SK-N-SH (cell line): ENCODE measurements around the gene NT5C1B. TPM values are rescaled to one million over a fixed set of nuclear protein-coding genes. Genes with fewer than 3 reads are reported as not detected.

Source experiments
- CTCF ChIA-PET: fragments of 300-600, 350-600 bp; formaldehyde crosslinking; extraction: SDS; loops from one replicate; lab custom pipeline; 2021; lab: Yijun Ruan, JAX
- POLR2A ChIA-PET: fragments of 350-600 bp; sonication (Branson Sonifier 250); formaldehyde crosslinking; extraction: SDS; loops from one replicate; lab custom pipeline; 2020; ENCODE audit warnings: antibody characterized with exemption, inconsistent platforms; lab: Yijun Ruan, JAX
- DNase-seq: peaks from one replicate; pipeline ENCODE4 v3.0.0; 2012
- H2AFZ ChIP-seq: fragments of 200-600 bp; sonication (generic); 2 replicates; pipeline ENCODE4 v1.8.1; 2016; ENCODE audit warnings: antibody characterized with exemption, mild to moderate bottlenecking, low read depth
- H3F3A ChIP-seq: fragments of 200-600 bp; sonication (generic); replicated peaks from 2 replicates; pipeline ENCODE3; 2016; ENCODE audit warnings: antibody characterized with exemption, mild to moderate bottlenecking; ENCODE audit not compliant: insufficient read depth
- H3K27ac ChIP-seq, 2 experiments: fragments of 200-500 bp in 1 of 2; fragments of 200-600 bp in 1 of 2; sonication (Bioruptor generic) in 1 of 2; sonication (generic), shearing (Covaris generic) in 1 of 2; 2 replicates each; pipeline versions ENCODE4 v1.5.1 to v1.6.1; 2014 to 2016; ENCODE audit warnings: low read depth in 2 of 2, inconsistent platforms in 1 of 2, low read length in 1 of 2, mild to moderate bottlenecking in 1 of 2, mixed read lengths in 1 of 2
- H3K27me3 ChIP-seq: fragments of 200-600 bp; sonication (generic), shearing (Covaris generic); 2 replicates; pipeline ENCODE4 v1.6.1; 2016; ENCODE audit warnings: mixed run types; ENCODE audit not compliant: insufficient read depth
- H3K36me3 ChIP-seq, 2 experiments: fragments of 200-500 bp in 1 of 2; fragments of 200-600 bp in 1 of 2; sonication (Bioruptor generic) in 1 of 2; sonication (generic) in 1 of 2; replicated peaks in 1 of 2; 2 replicates each; pipeline versions ENCODE3 to v1.5.1; 2014 to 2016; ENCODE audit warnings: low read length in 1 of 2, mild to moderate bottlenecking in 1 of 2; ENCODE audit not compliant: insufficient read depth in 2 of 2, control insufficient read depth in 1 of 2
- H3K4me1 ChIP-seq, 2 experiments: fragments of 200-500 bp in 1 of 2; fragments of 200-600 bp in 1 of 2; sonication (Bioruptor generic) in 1 of 2; sonication (generic), shearing (Covaris generic) in 1 of 2; 2 replicates each; pipeline versions ENCODE4 v1.5.1 to v1.6.1; 2014 to 2016; ENCODE audit warnings: low read depth in 1 of 2, low read length in 1 of 2, mixed run types in 1 of 2; ENCODE audit not compliant: insufficient read depth in 2 of 2, control insufficient read depth in 1 of 2
- H3K4me2 ChIP-seq: fragments of 200-600 bp; sonication (generic), shearing (Covaris generic); 2 replicates; pipeline ENCODE4 v1.6.1; 2017; ENCODE audit warnings: mixed run types
- H3K4me3 ChIP-seq, 2 experiments: fragments of 200-500 bp in 1 of 2; fragments of 200-600 bp in 1 of 2; sonication (Bioruptor generic) in 1 of 2; sonication (generic), shearing (Covaris generic) in 1 of 2; 2 replicates each; pipeline versions ENCODE4 v1.5.1 to v1.8.1; 2014 to 2016; ENCODE audit warnings: low read depth in 2 of 2, inconsistent platforms in 1 of 2, low read length in 1 of 2, mild to moderate bottlenecking in 1 of 2, mixed read lengths in 1 of 2, moderate library complexity in 1 of 2
- H3K79me2 ChIP-seq: fragments of 200-600 bp; sonication (generic); 2 replicates; pipeline ENCODE4 v1.8.1; 2017; ENCODE audit warnings: mild to moderate bottlenecking; ENCODE audit not compliant: insufficient read depth
- H3K9ac ChIP-seq: fragments of 200-600 bp; sonication (generic); 2 replicates; pipeline ENCODE4 v1.6.1; 2017; ENCODE audit warnings: mixed run types
- H3K9me2 ChIP-seq: fragments of 200-600 bp; sonication (generic); 2 replicates; pipeline ENCODE4 v1.6.1; 2017; ENCODE audit warnings: mixed run types
- H3K9me3 ChIP-seq: fragments of 200-600 bp; sonication (generic); 2 replicates; pipeline ENCODE4 v1.6.1; 2017; ENCODE audit warnings: mixed run types, mild to moderate bottlenecking, moderate library complexity
- H4K20me1 ChIP-seq: fragments of 200-600 bp; sonication (generic); 2 replicates; pipeline ENCODE4 v1.6.1; 2017; ENCODE audit warnings: mild to moderate bottlenecking, mixed run types; ENCODE audit not compliant: insufficient read depth
- EZH2phosphoT487 ChIP-seq: fragments of 200-600 bp; sonication (generic); IDR thresholded peaks from 2 replicates; pipeline ENCODE4 v1.6.1; 2017; ENCODE audit warnings: low read depth, mixed run types, mild to moderate bottlenecking, antibody characterized with exemption, moderate library complexity, borderline replicate concordance
- FOSL2 ChIP-seq: IDR thresholded peaks from 2 replicates; pipeline ENCODE4 v1.4.0; 2012; ENCODE audit warnings: low read depth, mild to moderate bottlenecking, moderate library complexity, borderline replicate concordance
- PBX3 ChIP-seq: IDR thresholded peaks from 2 replicates; pipeline ENCODE4; 2012
- POLR2AphosphoS5 ChIP-seq: IDR thresholded peaks from 2 replicates; pipeline ENCODE4 v1.6.1; 2012; ENCODE audit warnings: low read depth, low read length
- SIN3A ChIP-seq: IDR thresholded peaks from 2 replicates; pipeline ENCODE4 v1.6.1; 2012; ENCODE audit warnings: low read depth, mild to moderate bottlenecking, low read length, moderate library complexity, borderline replicate concordance
- USF2 ChIP-seq: fragments of 150-350 bp; IDR thresholded peaks from 2 replicates; pipeline ENCODE4 v1.6.1; 2017; ENCODE audit warnings: antibody characterized with exemption, low read length, low read depth, borderline replicate concordance
- WGBS: methylation state at CpG from one replicate; pipeline ENCODE4 v1.1.6; 2017; ENCODE audit warnings: low lambda C conversion rate; 5-methylcytosine and 5-hydroxymethylcytosine counted together
- polyA plus RNA-seq, 3 experiments: library from polyadenylated mRNA; depleted of rRNA; stranded (reverse); fragments of >200 nt; gene quantifications; 2 replicates each; pipeline ENCODE4 v1.2.3, GENCODE V29; 2012
- TF ChIP-seq, protein P1 (sequence below): IDR thresholded peaks from 2 replicates; pipeline ENCODE4 v1.4.0; 2012; ENCODE audit warnings: low read depth
- TF ChIP-seq, protein P2 (sequence below): IDR thresholded peaks from 2 replicates; pipeline ENCODE4 v1.6.1; 2012; ENCODE audit warnings: mild to moderate bottlenecking, low read depth, low read length, moderate library complexity
- TF ChIP-seq, protein P3 (sequence below): IDR thresholded peaks from 2 replicates; pipeline ENCODE4 v1.4.0; 2012; ENCODE audit warnings: low read depth, borderline replicate concordance

NT5C1B gene
- polyA plus RNA-seq, 1 of the 3 experiments (the other 2 are of a cell fraction): not detected

DNA sequence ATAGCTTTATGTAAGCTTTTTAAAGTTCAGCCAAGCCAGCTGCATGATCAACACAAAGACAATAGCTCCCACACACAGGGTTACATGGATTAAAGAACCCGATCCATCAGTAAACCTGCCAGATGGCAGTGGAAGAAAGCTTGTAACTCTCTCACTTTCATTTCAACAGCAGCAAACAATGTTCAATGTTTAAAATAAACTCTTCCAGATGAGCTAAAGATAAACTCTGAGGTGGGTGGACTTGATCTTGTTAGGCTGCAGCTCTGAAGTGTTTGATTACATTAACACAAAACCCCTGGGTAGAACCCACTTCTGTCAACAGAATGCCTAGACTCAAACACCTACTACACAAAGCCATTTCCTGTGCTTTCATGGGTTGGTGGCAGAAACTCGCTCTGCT lies 42.8 kb downstream of the NT5C1B start:
- no peak overlapping the region for H3K4me3 ChIP-seq

More for the DNA sequence above, 42.8 kb downstream of the NT5C1B start:
- POLR2A ChIA-PET: no interaction called here
- DNase-seq: no peak
- H3K79me2 ChIP-seq: peaks cover 9% of the 10 kb centered on the region; the same call in 1 of the 2 replicates
- H3K27ac ChIP-seq: peak overlapping the region; percentile 22 to 64; a peak in 2 of 4 replicates
- peaks cover 0 to 12% of the 10 kb centered on the region in 2 experiments for H3K36me3 ChIP-seq
- peak overlapping the region; percentile 20 for H2AFZ ChIP-seq
- 0 out of 2 replicates have a peak overlapping the region, but pooled peaks have one; percentile 12 for H3K9ac ChIP-seq
- CTCF ChIA-PET: interaction anchor here (0.6 to 1.8 kb wide), 7 partner anchors 9 to 27 kb away, joined by 3 to 6 read pairs (median 4); no protein-coding TSS in a partner anchor
- H3K4me2 ChIP-seq: no peak overlapping the region; the same call in 1 of the 2 replicates
- no peaks in the 10 kb centered on the region for H3K9me2 ChIP-seq
- peaks cover 28% of the 10 kb centered on the region for H3F3A ChIP-seq
- H4K20me1 ChIP-seq: no peaks in the 10 kb centered on the region
- 91% methylated on average over 2 of the region's 2 CpGs for WGBS
- no peaks in the 10 kb centered on the region for H3K9me3 ChIP-seq
- no peak for TF ChIP-seq USF2
- TF ChIP-seq FOSL2: no peak
- TF ChIP-seq PBX3: no peak
- TF ChIP-seq, protein P1, sequence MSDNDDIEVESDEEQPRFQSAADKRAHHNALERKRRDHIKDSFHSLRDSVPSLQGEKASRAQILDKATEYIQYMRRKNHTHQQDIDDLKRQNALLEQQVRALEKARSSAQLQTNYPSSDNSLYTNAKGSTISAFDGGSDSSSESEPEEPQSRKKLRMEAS: no peak
- no peak for TF ChIP-seq POLR2AphosphoS5
- TF ChIP-seq EZH2phosphoT487: no peak
- TF ChIP-seq, protein P2, sequence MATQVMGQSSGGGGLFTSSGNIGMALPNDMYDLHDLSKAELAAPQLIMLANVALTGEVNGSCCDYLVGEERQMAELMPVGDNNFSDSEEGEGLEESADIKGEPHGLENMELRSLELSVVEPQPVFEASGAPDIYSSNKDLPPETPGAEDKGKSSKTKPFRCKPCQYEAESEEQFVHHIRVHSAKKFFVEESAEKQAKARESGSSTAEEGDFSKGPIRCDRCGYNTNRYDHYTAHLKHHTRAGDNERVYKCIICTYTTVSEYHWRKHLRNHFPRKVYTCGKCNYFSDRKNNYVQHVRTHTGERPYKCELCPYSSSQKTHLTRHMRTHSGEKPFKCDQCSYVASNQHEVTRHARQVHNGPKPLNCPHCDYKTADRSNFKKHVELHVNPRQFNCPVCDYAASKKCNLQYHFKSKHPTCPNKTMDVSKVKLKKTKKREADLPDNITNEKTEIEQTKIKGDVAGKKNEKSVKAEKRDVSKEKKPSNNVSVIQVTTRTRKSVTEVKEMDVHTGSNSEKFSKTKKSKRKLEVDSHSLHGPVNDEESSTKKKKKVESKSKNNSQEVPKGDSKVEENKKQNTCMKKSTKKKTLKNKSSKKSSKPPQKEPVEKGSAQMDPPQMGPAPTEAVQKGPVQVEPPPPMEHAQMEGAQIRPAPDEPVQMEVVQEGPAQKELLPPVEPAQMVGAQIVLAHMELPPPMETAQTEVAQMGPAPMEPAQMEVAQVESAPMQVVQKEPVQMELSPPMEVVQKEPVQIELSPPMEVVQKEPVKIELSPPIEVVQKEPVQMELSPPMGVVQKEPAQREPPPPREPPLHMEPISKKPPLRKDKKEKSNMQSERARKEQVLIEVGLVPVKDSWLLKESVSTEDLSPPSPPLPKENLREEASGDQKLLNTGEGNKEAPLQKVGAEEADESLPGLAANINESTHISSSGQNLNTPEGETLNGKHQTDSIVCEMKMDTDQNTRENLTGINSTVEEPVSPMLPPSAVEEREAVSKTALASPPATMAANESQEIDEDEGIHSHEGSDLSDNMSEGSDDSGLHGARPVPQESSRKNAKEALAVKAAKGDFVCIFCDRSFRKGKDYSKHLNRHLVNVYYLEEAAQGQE: no peak
- TF ChIP-seq, protein P3, sequence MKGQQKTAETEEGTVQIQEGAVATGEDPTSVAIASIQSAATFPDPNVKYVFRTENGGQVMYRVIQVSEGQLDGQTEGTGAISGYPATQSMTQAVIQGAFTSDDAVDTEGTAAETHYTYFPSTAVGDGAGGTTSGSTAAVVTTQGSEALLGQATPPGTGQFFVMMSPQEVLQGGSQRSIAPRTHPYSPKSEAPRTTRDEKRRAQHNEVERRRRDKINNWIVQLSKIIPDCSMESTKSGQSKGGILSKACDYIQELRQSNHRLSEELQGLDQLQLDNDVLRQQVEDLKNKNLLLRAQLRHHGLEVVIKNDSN: no peak
- TF ChIP-seq SIN3A: no peak
- no peaks in the 10 kb centered on the region for H3K27me3 ChIP-seq
- peaks cover 2 to 37% of the 10 kb centered on the region in 2 experiments; a peak in 3 of 4 replicates for H3K4me1 ChIP-seq
